Activated CD4-positive, alpha-beta T cell treated with anti-CD3 and anti-CD28 coated beads, Interleukin-2, amount 10 ng/mL, durations not matched to agents 7 days and 5 days (primary cell): ENCODE results near the gene COPZ1. TPM values are rescaled to one million over a fixed set of nuclear protein-coding genes. Genes with fewer than 3 reads are reported as not detected.

Experiments used
- CTCF ChIA-PET: fragments of 350-600 bp; sonication (Branson Sonifier 250); formaldehyde crosslinking; loops from one replicate; lab custom pipeline; 2021; ENCODE audit warnings: antibody characterized with exemption; lab: Charles Lee
- POLR2A ChIA-PET: fragments of 350-600 bp; sonication (Branson Sonifier 250); formaldehyde crosslinking; loops from one replicate; lab custom pipeline; 2021; ENCODE audit warnings: antibody characterized with exemption; lab: Charles Lee
- DNase-seq: peaks from one replicate; pipeline ENCODE4 v3.0.0-alpha.2; 2020
- H3K27ac Mint-ChIP-seq: one replicate; pipeline ENCODE4 v1.8.0; 2021; ENCODE audit warnings: mild to moderate bottlenecking, moderate library complexity, mixed read lengths
- H3K27me3 Mint-ChIP-seq: one replicate; pipeline ENCODE4 v1.8.0; 2021; ENCODE audit warnings: mixed read lengths
- H3K36me3 Mint-ChIP-seq: one replicate; pipeline ENCODE4 v1.8.0; 2021; ENCODE audit warnings: low read depth, mixed read lengths
- H3K4me1 Mint-ChIP-seq: one replicate; pipeline ENCODE4 v1.8.0; 2021; ENCODE audit warnings: mixed read lengths
- H3K4me3 Mint-ChIP-seq: one replicate; pipeline ENCODE4 v1.8.0; 2021; ENCODE audit warnings: mild to moderate bottlenecking, moderate library complexity, mixed read lengths
- H3K9me3 Mint-ChIP-seq: one replicate; pipeline ENCODE4 v1.8.0; 2021; ENCODE audit warnings: mixed read lengths
- total RNA-seq, 2 experiments: library from RNA; stranded (reverse); gene quantifications; one replicate each; pipeline ENCODE4 v1.2.3, GENCODE V29; 2021

The COPZ1 gene
- total RNA-seq, 2 experiments from 2014 or later = 113 to 124 TPM

GRCh38 chr12:54371328-54372112, 46.6 kb downstream of the COPZ1 start:
- Mint-ChIP-seq H3K36me3 (no peaks in the 10 kb centered on the region), H3K9me3 (no peaks in the 10 kb centered on the region), H3K4me3 (no peak overlapping the region), H3K27me3 (peaks cover 9% of the 10 kb centered on the region), H3K4me1 (peaks cover 38% of the 10 kb centered on the region), H3K27ac (peak overlapping the region; percentile 31)
- no peak for DNase-seq
- CTCF ChIA-PET = interaction anchor here (0.5 to 2.5 kb wide), 8 partner anchors 8 to 163 kb away, joined by 3 to 9 read pairs (median 4); no protein-coding TSS in a partner anchor
- POLR2A ChIA-PET = no interaction called here

DNA sequence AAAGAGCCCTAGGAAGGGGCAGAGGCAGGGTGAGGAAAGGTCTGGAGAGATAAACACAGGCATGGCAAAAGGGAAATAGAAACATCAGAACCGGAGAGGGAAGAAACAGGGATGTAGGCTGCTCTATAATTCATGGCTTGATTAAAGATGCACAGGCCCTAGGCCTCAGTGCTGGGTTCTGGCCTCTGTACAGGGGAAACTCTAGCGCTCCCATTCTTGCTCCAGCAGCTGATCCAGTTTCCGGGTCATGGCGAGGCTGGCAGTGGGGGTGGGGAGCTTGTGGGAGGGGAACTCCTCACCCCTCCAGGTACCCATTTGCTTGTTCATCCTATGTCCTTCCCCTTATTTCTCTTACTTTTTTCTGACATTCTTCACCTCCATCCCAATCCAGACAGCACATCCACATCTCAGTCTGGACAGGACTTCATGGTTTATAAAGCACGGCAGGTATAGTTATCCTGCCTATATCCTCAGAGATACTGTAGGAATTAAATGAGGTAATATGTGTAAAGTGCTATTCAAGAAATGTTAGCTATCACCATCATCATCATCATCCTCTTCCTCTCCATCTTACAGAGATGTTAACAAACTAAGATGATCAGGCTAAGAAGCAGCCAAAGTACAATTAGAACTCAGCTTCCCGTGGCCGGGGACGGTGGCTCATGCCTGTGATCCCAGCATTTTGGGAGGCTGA, 47.3 kb downstream of the COPZ1 start:
- Mint-ChIP-seq H3K4me3 (no peak overlapping the region), H3K9me3 (no peaks in the 10 kb centered on the region), H3K36me3 (no peaks in the 10 kb centered on the region), H3K27me3 (peaks cover 5% of the 10 kb centered on the region), H3K4me1 (peaks cover 38% of the 10 kb centered on the region), H3K27ac (peak overlapping the region; percentile 31)
- CTCF ChIA-PET = interaction anchor here (1.0 to 2.5 kb wide), 7 partner anchors 8 to 164 kb away, joined by 3 to 9 read pairs (median 5); no protein-coding TSS in a partner anchor
- POLR2A ChIA-PET = no interaction called here
- no peak for DNase-seq

GRCh38 chr12:54373649-54374561, 49.0 kb downstream of the COPZ1 start:
- Mint-ChIP-seq H3K36me3 (no peaks in the 10 kb centered on the region), H3K4me1 (peaks cover 28% of the 10 kb centered on the region), H3K9me3 (no peaks in the 10 kb centered on the region), H3K4me3 (no peak overlapping the region), H3K27me3 (no peaks in the 10 kb centered on the region), H3K27ac (no peak overlapping the region)
- POLR2A ChIA-PET = no interaction called here
- DNase-seq = no peak
- CTCF ChIA-PET = interaction anchor here (0.8 to 2.0 kb wide), 8 partner anchors 17 to 173 kb away, joined by 3 to 12 read pairs (median 4); no protein-coding TSS in a partner anchor

DNA sequence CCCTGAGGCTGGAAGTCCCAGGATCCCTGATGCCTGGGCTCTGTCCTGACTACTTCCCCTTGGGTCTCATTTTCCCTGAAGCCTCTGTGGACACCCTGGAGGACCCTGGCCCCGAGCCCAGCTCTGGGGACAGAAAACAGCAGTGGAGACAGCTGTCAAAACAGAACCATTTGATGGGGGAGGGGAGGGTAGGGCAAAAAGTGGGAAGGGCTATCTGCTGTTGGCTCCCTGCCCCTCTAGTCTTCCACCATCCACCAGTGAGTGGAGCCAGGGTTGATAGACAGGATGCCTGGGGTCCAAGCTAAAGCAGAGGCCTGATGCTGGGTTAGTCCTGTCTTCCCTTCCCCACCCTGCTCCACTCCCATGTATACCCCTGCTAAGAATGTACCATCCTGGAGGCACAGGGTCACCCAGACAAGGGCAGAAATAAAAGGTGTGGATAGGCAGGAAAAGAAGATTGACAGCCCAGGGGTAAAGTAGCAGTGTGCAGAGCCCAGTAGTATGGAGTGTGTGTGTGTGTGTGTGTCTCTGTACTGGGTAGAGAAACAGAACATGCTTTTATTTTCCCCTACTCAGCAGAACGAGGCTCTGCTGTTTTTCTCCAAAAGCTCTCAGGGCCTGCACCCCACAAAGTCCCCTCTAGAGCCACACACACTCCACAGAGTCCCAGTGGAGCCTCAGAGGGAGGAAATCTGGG, 49.8 kb downstream of the COPZ1 start:
- H3K27ac Mint-ChIP-seq = no peak overlapping the region
- CTCF ChIA-PET = interaction anchor here (0.7 to 2.0 kb wide), 7 partner anchors 18 to 174 kb away, joined by 3 to 12 read pairs (median 3); no protein-coding TSS in a partner anchor

DNA sequence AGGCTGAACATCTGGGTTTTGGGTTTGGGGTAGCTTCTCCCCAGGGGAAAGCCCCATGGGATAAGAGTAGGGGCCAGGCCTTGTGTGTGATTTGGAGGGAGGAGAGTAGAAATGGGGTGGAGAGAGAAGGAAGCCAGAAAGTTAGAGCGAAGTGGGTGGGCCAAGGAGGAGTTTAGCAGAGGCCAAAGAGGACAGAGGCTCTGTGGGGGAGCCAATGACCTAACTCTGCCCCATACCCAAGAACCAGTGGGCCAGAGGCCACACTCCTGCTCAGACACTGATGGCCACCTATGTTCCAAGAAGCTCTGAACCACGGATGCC, 50.3 kb downstream of the COPZ1 start:
- ChIA-PET POLR2A (no interaction called here), CTCF (interaction anchor here (0.7 to 2.0 kb wide), 5 partner anchors 25 to 174 kb away, joined by 3 to 12 read pairs (median 3); no protein-coding TSS in a partner anchor)
- DNase-seq = no peak
- Mint-ChIP-seq H3K4me1 (peaks cover 30% of the 10 kb centered on the region), H3K4me3 (no peak overlapping the region), H3K27me3 (no peaks in the 10 kb centered on the region), H3K36me3 (no peaks in the 10 kb centered on the region), H3K9me3 (no peaks in the 10 kb centered on the region), H3K27ac (no peak overlapping the region)

More for the DNA sequence above, 49.8 kb downstream of the COPZ1 start:
- Mint-ChIP-seq H3K4me1 (peaks cover 28% of the 10 kb centered on the region), H3K4me3 (no peak overlapping the region), H3K27me3 (no peaks in the 10 kb centered on the region), H3K9me3 (no peaks in the 10 kb centered on the region), H3K36me3 (no peaks in the 10 kb centered on the region)
- POLR2A ChIA-PET = no interaction called here
- DNase-seq = no peak

DNA sequence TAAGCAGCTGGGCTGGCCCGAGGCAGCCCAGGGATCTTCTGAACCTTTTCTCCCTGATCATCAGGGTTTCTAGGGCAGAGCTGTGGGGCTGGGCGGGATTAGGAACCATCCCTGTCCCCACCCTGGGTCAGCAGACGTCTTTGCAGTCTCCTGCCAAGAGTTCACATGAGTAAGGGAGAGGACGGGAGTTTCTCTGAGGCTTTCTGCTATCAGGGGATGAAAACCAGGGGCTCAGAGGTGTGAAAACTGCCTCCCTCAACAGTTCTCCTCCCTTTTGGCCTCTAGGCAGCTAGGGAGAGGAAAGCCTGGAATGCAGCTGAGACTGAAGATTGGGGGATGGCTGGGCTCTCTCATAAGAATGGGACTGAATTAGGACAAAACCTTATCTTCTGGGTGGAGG, 51.7 kb downstream of the COPZ1 start:
- DNase-seq = no peak
- Mint-ChIP-seq H3K27ac (peak overlapping the region; percentile 5), H3K27me3 (no peaks in the 10 kb centered on the region), H3K4me3 (no peak overlapping the region), H3K4me1 (peaks cover 25% of the 10 kb centered on the region), H3K36me3 (no peaks in the 10 kb centered on the region), H3K9me3 (no peaks in the 10 kb centered on the region)
- CTCF ChIA-PET = interaction anchor here (1.5 kb wide), 1 partner anchor 23 kb away, joined by 3 read pairs; no protein-coding TSS in a partner anchor
- POLR2A ChIA-PET = no interaction called here

DNA sequence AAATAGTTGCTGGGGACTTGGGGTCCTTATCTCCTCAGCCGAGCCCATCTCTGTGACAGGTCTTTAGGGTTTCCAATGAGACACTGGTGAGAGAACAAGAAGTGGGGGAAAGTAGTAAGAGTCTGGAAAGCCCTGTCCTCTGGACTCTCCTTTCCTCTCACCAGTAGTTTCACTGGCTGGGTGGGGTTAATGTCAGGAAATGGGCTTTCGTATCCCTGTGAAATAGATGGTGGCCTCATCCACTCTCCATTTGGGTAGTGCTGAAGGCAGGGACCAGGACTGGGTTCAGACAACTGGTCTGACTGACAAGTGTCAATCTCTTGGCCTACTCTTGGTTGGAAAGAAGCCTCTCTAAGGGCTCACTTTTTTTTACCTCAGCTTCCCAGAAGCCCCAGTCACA, 52.1 kb downstream of the COPZ1 start:
- no peak for DNase-seq
- Mint-ChIP-seq H3K27ac (no peak overlapping the region), H3K4me1 (peaks cover 21% of the 10 kb centered on the region), H3K9me3 (no peaks in the 10 kb centered on the region), H3K4me3 (no peak overlapping the region), H3K27me3 (no peaks in the 10 kb centered on the region), H3K36me3 (no peaks in the 10 kb centered on the region)
- ChIA-PET POLR2A (no interaction called here), CTCF (interaction anchor here (1.5 kb wide), 1 partner anchor 23 kb away, joined by 3 read pairs; no protein-coding TSS in a partner anchor)

DNA sequence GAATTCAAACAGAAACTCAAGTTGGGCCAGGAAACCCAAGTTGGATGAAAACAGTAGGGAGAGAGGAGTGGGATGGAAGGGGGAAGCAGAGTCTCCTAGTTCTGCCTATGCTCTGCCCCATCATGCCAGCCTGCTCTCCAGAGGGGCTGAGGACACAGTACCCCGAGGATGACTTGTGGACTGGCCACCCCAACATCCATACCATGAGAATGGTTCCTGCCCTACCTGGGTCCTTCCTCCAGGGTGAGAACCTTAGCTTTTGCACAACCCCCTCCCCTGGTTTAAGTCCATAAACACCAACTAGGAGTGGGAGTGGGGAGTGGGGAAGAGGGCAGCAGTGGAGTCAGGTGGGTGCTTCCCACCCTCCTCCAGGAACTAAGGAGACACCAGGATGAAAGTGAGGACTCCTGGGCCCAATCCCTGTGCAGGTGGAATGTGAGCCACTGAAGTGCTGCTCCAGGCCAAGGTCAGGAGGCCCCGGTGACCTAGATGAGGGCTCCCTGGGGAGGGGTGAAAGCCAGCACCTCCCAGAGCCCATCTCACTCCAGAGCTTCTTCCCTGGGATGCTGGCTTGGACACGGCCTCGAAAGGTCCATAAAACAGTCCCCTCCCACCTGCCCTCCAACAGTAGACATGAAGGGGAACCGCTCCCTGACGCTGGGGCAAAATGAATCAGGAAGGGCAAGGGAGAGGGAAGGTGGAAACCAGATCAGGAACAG, 53.0 kb downstream of the COPZ1 start:
- Mint-ChIP-seq H3K27me3 (no peaks in the 10 kb centered on the region), H3K9me3 (no peaks in the 10 kb centered on the region), H3K36me3 (no peaks in the 10 kb centered on the region), H3K4me1 (peaks cover 16% of the 10 kb centered on the region), H3K27ac (no peak overlapping the region), H3K4me3 (no peak overlapping the region)
- CTCF ChIA-PET = interaction anchor here (0.6 to 3.4 kb wide), 5 partner anchors 20 to 393 kb away, joined by 3 to 26 read pairs (median 4); partner anchors contain the start of genes HOXC10 and SMUG1
- POLR2A ChIA-PET = no interaction called here
- no peak for DNase-seq

GRCh38 chr12:54378796-54379397, 54.0 kb downstream of the COPZ1 start:
- Mint-ChIP-seq H3K4me1 (peaks cover 10% of the 10 kb centered on the region), H3K27me3 (no peaks in the 10 kb centered on the region), H3K4me3 (peak overlapping the region; percentile 6), H3K9me3 (no peaks in the 10 kb centered on the region), H3K27ac (no peak overlapping the region), H3K36me3 (no peaks in the 10 kb centered on the region)
- CTCF ChIA-PET = interaction anchor here (0.6 to 3.4 kb wide), 45 partner anchors 8 to 394 kb away, joined by 3 to 26 read pairs (median 4); partner anchors contain the start of genes HOXC10, NCKAP1L and SMUG1
- POLR2A ChIA-PET = no interaction called here
- no peak for DNase-seq

GRCh38 chr12:54379398-54380201, 54.7 kb downstream of the COPZ1 start:
- ChIA-PET CTCF (interaction anchor here (0.6 to 3.4 kb wide), 49 partner anchors 8 to 395 kb away, joined by 3 to 26 read pairs (median 4); partner anchors contain the start of genes HOXC10, NCKAP1L and SMUG1), POLR2A (no interaction called here)
- Mint-ChIP-seq H3K4me3 (peak overlapping the region; percentile 6), H3K4me1 (peaks cover 10% of the 10 kb centered on the region), H3K9me3 (no peaks in the 10 kb centered on the region), H3K27me3 (no peaks in the 10 kb centered on the region), H3K36me3 (no peaks in the 10 kb centered on the region), H3K27ac (no peak overlapping the region)
- peak; percentile 93 for DNase-seq
